ENCODE measurements around the gene IGFBP4. TPM values are rescaled to one million over a fixed set of nuclear protein-coding genes. Genes with fewer than 3 reads are reported as not detected.

The IGFBP4 gene
- total and polyA plus RNA-seq, 2 of the 13 experiments (the other 11 are each of a cell fraction or from before 2014, with no cell fraction given) = 4.1 to 49.0 TPM

GRCh38 chr17:40442392-40443195 lies 656 bp upstream of the IGFBP4 start (continued):
- no peak for TF ChIP-seq ZSCAN20 (CRISPR knock-in tag; IDR thresholded peaks at IDR 0.05; ENCODE audit: borderline replicate concordance)

- peak overlapping the region; percentile 38 to 81 (median 67) for H3K4me3 ChIP-seq (replicated peaks in 1 of 3; ENCODE audit: insufficient read depth in 1 of 3, low read depth in 2 of 3, low read length in 3 of 3)
- BruUV-seq (replicated peaks) = TSS peak; percentile 36
- TF ChIP-seq ZNF75D (CRISPR knock-in tag; IDR thresholded peaks at IDR 0.05; ENCODE audit: borderline replicate concordance) (0 out of 2 replicates have a peak, but pooled peaks have one; percentile 74), CENPX (CRISPR knock-in tag; IDR thresholded peaks at IDR 0.05) (no peak), ZNF773 (CRISPR knock-in tag; IDR thresholded peaks at IDR 0.05; ENCODE audit: borderline replicate concordance) (peak; percentile 9; the same call in 1 of the 2 replicates), ZSCAN25 (CRISPR knock-in tag; IDR thresholded peaks at IDR 0.05) (0 out of 2 replicates have a peak, but pooled peaks have one; percentile 15), BRF2 (CRISPR knock-in tag; IDR thresholded peaks at IDR 0.05) (peak; percentile 5), KDM5B (CRISPR knock-in tag; IDR thresholded peaks at IDR 0.05; ENCODE audit: borderline replicate concordance) (0 out of 2 replicates have a peak, but pooled peaks have one; percentile 14), ZNF558 (CRISPR knock-in tag; IDR thresholded peaks at IDR 0.05; ENCODE audit: borderline replicate concordance) (0 out of 2 replicates have a peak, but pooled peaks have one; percentile 14), ZNF317 (CRISPR knock-in tag; IDR thresholded peaks at IDR 0.05) (0 out of 2 replicates have a peak, but pooled peaks have one; percentile 37), FOXM1 (CRISPR knock-in tag; IDR thresholded peaks at IDR 0.05) (0 out of 2 replicates have a peak, but pooled peaks have one; percentile 4), FOXC1 (CRISPR knock-in tag; IDR thresholded peaks at IDR 0.05; ENCODE audit: borderline replicate concordance) (peak; percentile 12; the same call in 1 of the 2 replicates), ZNF280B (CRISPR knock-in tag; IDR thresholded peaks at IDR 0.05; ENCODE audit: borderline replicate concordance) (0 out of 2 replicates have a peak, but pooled peaks have one; percentile 9)
Observed at GRCh38 chr17:40443988-40444899, 994 bp downstream of the IGFBP4 start.

More at GRCh38 chr17:40443988-40444899, 994 bp downstream of the IGFBP4 start:
- Histone ChIP-seq H3K4me1 (ENCODE audit: insufficient read depth, low read length) (peaks cover 63% of the 10 kb centered on the region), H4K20me1 (ENCODE audit: insufficient read depth, low read length) (no peaks in the 10 kb centered on the region), H3K27ac (ENCODE audit: extremely low read length, insufficient read depth, low read length) (no peak overlapping the region), H3K4me2 (ENCODE audit: low read depth, low read length) (peak overlapping the region; percentile 98), H2AFZ (ENCODE audit: low read length) (no peak overlapping the region), H3K9me3 (ENCODE audit: low read length) (no peaks in the 10 kb centered on the region), H3K79me2 (ENCODE audit: insufficient read depth, low read length) (no peaks in the 10 kb centered on the region), H3K27me3 (ENCODE audit: control insufficient read depth in 1 of 2, insufficient read depth in 2 of 2, low read length in 2 of 2) (peaks cover 1 to 6% of the 10 kb centered on the region in 2 experiments; a peak in 3 of 5 replicates), H3K36me3 (replicated peaks in 1 of 2; ENCODE audit: control insufficient read depth in 1 of 2, insufficient read depth in 2 of 2, low read length in 2 of 2) (no peaks in the 10 kb centered on the region), H3K9ac (ENCODE audit: insufficient read depth, low read depth, low read length) (peak overlapping the region; percentile 20; the same call in 1 of the 2 replicates)
- ChIA-PET POLR2A (interaction anchor here (0.7 to 1.8 kb wide), 8 partner anchors 7 to 116 kb away, joined by 3 to 8 read pairs (median 5); partner anchors contain the start of gene TOP2A), CTCF (ENCODE audit: low intra/inter-chr PET ratio, low total read pairs) (interaction anchor here (1.5 to 1.9 kb wide), 3 partner anchors 86 to 116 kb away, joined by 4 to 8 read pairs (median 4); no protein-coding TSS in a partner anchor)
- DNase-seq (ENCODE audit: low spot score) = no peak
- FAIRE-seq = no peak
- peak; percentile 5 for ATAC-seq
- intact Hi-C loops (cut with micrococcal nuclease; ENCODE audit: unreplicated experiment) (loop anchor here (2.0 kb wide), 1 partner anchor 19 kb away; no protein-coding TSS in a partner anchor), in situ Hi-C loops (cut with HindIII; ENCODE audit: extremely low pct_ligation_motif_present, low pct_unique_long_range_greater_than_20kb) (loop anchor here (5.0 kb wide), 2 partner anchors 88 to 118 kb away; no protein-coding TSS in a partner anchor)
- WGBS (ENCODE audit: low lambda C conversion rate) = 5% methylated on average over 10 of the region's 15 CpGs

All from HepG2 (cell line).